COLO829 (cell line): ENCODE data around the gene OSGIN1.
A peak's percentile ranks its signal among the peaks of the same experiment; 100 is the strongest.

Experiments used
- DNase-seq: peaks from one replicate; pipeline ENCODE4 v3.0.0; 2012; ENCODE audit warnings: low spot score

The OSGIN1 gene

DNA sequence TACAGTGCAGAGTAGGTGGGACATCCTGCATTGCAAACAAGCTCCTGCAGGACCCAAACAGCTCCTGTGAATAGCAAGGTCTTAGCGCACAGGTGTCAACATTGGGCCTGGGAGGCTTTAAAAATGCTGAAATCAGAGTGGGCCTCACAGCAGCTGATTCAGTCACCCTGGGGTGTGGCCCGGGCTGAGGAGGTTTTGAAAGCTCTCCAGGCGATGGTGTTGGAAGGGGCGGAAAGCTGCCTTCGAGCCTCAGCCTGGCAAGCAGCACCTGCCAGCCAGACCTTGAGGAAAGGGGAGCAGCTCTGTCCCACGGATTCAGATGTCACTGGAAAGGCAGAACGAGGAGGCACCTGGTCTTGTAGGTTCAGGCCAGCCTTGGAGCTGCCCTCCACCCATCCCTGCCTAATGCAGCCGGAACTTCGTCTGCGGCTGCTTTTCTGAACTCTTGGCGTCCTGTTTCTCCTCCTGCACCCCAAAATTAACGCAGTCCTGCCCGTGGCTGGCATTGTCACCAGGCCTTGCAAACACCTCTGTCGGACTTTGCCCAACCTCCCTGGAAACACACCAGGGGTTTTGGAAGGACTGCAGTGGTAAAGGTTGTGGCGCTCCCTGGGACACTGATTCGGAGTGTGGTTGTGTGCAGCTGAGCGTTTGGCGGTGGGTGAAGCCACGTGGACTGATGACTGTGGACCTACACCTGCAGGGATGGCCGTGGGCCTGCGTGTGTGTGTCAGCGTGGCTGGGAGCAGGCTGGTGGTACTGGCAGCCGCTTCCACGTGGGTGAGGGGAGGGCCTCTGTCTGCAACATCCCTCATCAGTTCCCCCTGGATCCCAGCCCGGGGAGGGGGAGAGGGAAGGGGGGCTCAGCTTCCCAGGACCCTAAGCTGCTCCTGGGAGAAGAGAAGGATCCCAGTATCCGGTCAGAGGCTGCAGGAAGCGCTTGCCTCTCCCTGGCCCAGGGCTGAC is 18.4 kb downstream of the OSGIN1 start:
- DNase-seq, result no peak

DNA sequence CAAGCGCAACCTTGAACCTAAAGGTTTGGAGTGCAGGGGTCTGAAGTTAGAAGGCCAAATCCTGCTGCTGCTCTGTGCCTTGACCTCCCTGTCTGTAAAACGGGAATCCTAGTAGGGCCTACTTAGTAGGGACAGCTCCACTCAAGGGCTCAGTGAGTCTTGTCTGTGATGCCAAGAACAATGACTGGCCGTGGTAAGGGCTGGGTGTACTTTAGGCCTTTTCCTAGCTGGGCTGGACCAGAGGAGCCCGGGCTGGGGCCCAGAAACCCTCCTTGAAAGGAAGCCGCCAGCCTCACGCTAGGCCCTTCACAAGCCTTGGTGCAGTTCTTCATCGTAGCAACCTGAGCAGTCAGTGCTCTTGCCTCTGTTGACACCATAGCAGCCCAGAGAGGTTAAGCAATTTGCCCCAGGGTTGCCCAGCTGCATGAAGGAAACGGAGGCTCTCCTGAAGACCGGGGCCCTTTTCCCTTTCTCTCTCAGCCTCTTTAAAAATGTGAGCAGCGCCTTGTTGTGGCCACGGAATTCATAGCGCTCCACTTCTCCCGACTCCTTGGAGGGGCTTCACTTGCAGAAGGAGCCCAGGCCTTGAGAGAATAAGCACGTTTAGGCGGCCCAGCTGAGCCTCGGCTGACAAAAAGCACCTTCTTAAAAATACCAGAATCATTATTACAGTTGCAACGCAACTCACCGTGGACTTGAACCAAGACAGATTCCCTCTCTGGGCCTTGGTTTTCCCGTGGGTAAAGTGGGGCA is 19.4 kb downstream of the OSGIN1 start:
- no peak for DNase-seq

DNA sequence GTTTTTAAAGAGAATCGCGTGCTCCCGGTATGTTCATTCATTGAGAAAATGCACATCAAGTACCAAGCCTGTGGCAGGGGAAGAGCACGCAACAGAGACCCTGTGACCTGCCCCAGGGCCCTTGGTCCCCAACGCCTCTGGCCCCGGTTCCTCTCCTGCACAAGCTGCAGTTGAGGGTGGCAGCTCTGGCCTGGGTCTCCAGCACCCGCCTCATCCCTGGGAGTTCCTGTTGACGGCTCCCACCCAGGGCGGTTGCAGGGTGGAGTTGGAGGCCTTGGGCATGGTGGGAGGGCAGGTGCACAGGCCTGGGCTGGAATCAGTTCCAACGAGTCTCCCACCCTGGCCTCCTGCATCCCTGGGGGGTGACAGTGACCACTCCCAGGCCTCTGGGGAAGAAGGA is 20.0 kb downstream of the OSGIN1 start:
- DNase-seq, result no peak

DNA sequence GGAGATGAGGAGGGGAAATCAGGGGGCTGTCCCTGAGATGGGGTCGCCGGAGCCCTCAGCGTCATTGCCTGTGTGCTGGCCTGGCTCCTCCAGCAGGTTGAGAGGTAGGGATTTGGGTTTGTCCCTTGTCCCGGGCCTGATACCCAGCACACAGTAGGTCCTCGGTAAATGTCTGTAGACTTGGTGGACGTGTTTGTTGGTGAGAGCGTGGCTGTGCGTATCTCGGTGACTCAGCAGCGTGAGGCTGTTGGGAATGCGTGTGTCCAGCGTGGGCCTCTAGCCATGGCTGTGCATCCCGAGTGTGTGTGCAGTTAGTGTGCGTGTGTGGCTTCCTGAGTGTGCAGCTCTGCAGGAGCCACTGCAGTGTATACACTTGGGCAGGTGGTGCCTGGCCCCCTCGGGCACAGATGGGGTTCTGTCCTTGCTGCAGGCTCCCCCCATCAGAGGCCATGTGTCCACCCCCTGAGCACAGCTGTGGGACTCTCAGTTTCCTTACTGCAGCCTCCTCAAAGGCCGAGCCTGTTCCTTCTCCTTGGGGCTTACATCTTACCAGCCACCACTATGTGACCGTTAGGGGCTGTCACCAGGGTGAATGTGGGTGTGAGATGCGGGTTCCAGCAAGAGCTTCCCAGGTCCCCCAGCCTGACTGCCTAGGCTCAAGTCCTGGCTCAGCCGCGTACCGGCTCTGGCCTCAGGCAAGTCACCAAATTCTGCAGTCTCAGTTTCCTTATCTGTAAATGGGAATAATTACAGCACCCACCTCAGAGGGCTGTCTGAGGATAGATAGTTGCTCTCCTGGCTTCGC is 20.7 kb downstream of the OSGIN1 start:
- DNase-seq, result no peak

DNA sequence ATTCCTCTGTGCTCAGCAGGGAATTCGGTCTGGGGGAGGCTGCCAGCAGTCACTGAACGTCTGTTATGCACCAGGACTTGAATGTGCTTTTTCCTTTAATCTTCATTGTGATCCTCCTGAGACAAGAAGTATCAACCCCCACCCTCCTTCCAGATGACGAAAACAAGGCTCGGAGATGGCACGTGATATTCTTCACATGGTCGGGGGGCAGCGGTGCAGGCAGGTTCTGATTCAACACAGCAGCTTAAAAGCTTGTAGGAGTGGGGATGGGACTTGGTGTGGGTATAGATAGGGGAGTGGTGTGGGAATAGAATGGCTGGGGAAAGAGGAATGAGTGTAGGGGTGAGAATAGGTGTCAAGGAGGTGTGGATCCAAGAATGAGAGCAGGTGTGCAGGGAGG is 21.4 kb downstream of the OSGIN1 start:
- DNase-seq, result no peak

DNA sequence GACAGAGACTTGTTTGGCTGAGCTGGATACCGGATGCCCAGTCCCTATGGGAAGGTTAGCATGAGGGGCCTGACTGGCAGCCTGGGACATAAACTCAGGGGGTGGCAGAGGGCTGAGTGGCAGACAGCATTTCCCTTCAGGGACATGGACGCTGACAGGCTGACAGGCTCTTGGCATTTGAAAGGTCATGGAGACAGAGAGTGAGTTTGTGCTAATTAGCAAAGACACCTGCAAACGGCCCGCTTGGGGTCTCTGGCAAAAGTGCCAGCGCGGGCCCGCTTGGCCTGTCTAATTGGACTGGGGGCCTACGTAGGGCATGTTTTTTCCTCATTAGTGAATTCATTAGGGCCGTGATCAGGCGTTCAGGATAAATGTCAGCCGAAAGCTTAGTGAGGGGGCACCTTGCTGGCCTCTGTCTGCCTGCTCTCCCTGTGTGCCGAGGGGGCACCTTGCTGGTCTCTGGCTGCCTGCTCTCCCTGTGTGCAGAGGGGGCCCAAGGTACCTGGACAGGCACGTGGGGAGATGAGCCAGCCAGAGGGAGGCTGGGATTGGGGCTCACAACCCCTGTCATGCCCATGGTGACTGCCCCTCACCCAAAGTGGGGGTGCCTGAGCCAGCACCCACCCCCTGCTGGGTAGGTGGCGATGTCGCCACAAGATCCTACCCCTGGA is 22.7 kb downstream of the OSGIN1 start:
- no peak for DNase-seq

DNA sequence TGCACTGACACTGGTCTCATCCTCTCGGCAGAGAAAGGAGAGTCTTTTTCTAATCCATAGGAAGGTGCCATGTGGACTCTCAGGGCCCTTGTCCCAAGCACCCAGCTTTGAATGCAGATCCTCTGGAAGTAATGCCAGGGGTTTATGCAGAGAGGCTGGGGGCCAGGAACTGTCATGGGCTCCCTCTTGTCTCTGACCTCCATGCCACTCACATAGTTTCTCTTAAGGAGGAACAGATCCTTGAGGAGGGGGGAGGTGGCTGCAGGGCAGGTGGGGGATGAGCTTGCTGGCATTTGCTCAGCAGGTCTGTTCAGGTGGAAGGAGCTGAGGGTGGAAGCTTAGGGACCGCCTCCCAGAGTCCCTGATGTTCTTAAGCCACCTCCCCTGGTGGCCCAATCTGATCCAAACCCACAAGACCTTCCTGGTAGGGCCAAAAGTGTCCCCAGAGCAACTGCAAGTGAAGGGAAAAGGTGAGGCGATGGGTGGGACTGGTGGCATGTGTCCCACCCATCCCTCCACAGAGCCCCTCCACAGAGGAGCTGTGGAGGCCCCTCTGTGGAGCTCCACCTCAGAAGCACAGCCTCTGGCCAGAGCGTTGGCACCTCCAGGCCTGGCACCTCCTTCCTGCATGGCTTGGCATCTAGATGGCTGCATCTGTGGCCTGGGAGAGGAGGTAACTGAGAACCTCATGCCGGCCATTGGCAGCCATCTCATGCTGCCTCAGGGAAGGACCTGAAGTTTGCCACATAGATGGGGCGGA is 24.2 kb downstream of the OSGIN1 start:
- DNase-seq, result no peak

DNA sequence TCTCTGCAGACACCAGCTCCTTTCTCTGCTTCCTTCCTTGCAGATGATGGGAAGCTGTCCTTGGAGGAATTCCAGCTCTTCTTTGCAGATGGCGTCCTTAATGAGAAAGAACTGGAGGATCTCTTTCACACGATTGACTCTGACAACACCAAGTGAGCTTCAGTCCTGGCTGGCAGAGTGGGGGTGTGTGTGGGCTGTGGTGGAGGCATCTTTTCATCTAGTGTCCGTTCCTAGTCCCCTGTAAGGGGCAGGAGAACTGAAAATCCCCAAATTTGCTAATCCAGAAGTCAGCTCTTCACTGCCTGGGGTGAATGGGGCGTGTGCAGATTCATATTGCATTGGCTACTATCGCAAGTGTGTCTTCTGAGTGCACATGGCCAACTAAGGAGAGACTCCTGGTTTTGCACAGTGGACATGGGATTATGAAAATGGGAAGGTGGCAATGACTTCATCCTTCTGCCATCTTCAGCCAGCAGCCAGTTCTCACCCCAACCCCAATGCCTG is 25.4 kb downstream of the OSGIN1 start:
- DNase-seq, result no peak

DNA sequence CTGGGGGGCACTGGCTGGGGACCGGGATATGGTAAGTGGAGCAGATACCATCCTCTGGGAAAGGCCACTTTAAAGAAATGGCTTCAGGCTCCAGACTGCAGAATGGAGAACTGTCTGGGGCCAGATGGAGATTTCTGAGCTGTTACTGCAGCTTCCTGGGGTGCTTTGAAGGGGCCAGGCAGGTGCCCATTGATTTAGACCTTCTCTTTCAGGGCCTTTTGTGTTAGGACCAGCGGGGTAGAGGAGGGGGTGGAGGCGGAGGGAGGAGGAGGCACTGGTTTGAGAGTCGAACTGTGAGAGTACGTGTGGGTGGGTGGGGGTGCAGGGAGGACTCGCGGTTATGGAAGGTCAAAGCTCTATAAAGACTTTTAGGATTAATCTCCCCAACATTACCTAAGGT is 26.4 kb downstream of the OSGIN1 start:
- no peak for DNase-seq

DNA sequence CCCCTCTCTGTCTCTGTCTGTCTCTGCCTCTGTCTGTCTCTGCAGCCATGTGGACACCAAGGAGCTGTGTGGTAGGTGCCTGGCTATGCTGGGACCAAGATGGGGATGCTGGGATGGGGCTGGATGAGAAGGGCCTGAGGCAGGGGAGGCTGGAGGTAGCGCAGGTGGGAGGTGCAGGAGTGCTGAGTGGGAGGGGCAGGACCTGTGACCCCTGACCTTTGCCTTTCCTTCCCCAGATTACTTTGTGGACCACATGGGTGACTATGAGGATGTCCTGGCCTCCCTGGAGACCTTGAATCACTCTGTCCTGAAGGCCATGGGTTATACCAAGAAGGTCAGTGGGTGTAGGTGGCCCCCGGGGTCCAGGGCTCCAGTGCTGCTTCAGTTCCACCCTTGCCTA is 27.8 kb downstream of the OSGIN1 start:
- DNase-seq, result no peak

DNA sequence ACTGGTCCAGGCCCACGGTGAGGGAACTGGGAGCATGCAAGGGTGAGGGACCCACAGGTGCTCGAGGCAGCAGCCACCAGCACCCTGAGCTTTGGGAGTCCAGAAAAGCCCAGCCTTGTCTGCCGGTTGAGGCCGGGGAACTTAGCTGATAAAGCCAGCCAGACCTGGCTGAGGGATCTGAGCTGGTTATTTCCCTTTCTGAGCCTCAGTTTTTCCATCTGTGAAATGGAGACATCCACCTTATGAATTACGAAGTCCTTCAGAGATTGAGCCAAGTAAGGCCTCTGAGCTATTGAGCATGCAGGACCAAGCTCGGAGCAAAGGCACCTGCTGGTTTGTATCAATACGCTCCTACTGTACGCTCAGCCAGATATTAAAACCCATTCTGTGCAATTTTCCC is 28.8 kb downstream of the OSGIN1 start:
- no peak for DNase-seq

DNA sequence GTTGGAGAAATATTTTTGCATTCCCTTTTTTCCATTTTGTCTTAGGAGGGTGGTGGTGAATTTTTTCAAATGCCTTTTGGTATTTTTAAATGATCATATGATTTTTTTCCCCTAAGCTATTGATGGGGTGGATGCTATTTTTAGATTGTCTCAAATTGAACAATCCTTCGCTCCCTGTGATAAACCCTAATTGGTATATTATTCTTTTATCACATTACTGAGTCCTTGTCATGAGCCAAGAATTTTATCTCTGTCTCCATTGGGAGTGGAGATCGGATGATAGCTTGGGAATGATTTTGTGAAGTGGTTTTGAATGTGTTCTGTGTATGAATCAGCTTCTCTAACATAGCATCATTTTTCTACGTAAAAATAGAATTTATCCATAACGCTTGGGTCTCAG is 30.5 kb downstream of the OSGIN1 start:
- no peak for DNase-seq

DNA sequence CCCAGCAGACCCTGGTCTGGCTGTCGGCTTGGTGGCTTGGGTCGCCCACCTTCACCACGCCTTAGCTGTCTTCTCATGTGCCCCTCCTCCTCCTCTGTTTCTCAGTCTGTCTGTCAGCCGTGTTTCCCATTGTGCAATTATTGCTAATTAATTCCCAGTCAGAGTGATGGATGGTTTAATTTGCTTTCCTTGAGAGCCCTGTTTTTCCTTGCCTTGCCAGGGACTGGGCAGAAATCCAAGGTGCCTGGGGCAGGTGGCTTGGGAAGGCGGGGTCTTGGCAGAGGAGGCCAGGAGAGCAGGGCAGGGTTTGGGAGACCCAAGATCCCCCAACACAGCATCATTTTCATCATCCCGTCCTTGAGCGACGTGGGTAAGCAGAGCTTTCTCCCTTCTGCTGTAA is 36.3 kb downstream of the OSGIN1 start:
- no peak for DNase-seq

DNA sequence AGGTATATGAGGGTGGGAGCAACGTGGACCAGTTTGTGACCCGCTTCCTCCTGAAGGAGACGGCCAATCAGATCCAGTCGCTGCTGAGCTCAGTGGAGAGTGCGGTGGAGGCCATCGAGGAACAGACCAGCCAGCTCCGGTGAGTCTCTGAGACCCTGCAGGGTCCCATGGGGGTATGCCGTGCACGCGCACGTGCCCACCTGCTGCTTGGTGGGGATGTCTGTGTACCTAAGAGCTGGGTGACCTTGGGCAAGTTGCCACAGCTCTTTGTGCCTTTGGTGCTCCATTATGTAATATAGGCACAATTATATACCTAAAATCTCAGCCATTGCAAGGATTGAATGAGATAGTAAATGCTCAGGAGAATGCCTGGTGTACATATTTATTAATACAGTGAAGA is 37.5 kb downstream of the OSGIN1 start:
- no peak for DNase-seq

DNA sequence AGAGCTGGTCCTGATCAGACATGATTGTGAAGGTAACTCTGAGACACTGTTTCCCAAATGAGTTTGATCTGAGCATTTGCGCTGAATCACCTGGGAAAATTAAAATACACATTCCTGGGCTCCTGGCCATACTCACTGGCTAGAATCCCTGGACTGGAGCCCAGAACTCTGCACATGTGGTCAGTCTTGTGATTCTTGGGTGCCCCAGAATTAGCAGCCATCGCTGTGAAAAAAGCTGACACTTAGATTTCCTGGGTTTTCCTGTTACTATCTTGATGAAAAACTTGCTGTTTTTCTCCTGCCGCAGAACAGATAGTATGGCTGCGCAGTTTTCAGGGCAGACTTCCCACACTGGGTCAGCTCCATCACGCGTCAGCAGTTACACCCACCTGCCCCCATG is 39.6 kb downstream of the OSGIN1 start:
- DNase-seq, result peak; percentile 14

DNA sequence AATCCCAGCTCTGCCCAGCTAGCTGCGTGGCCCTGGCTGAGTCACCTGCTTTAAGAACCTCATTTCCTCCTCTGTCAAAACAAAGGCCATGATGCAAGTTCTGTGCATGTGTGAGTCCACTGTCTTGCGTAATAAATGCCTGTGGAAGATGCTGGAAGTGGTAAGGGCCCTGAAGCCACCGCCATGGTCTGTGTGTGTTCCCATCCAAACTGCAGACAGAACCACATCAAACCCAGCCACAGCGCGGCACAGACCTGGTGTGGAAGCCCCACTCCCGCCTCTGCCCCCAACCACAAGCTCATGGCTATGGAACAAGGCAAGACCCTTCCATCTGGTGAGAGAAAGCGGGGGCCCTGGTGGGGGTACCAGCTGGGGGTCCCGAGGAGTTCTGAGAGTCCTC is 41.0 kb downstream of the OSGIN1 start:
- peak; percentile 14 for DNase-seq

DNA sequence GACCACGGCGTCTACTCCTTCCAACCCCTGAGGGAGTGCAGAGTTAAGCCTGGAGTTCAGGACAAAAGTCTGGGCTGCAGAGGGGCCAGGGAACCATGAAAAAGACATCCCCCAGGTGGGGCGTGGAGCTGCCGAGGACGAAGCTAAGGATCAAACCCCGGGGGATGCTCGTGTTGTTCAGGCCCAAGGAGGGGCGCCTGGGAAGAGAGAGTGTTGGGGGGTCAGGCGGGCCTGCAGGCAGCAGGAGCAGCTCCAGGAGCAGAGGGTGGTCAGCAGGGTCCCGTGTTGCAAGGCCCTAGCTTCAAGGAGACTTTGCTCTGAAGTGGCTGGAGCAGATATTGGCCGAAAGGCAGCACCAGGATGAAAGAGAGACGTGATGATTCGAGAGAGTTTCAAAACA is 41.7 kb downstream of the OSGIN1 start:
- DNase-seq, result no peak

DNA sequence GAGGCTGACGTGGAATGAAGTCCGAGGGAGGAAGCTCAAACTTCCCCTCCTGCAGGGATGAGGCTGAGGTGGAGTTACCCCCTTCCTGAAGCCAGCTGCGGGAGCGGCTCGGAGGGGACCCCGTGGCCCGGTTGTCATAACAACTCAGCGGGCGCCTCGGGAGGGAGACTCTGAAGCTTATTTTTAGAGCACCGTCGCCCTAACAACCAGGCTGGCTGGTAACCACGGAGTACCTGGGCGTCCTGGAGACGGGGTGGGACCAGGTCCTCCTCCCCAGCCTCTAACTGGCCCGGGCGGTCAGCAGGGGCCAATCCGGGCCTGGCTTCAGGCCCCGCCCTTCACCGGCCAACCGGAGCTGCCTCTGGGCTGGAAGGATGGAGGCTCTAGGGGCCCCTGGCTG is 42.7 kb downstream of the OSGIN1 start:
- no peak for DNase-seq

DNA sequence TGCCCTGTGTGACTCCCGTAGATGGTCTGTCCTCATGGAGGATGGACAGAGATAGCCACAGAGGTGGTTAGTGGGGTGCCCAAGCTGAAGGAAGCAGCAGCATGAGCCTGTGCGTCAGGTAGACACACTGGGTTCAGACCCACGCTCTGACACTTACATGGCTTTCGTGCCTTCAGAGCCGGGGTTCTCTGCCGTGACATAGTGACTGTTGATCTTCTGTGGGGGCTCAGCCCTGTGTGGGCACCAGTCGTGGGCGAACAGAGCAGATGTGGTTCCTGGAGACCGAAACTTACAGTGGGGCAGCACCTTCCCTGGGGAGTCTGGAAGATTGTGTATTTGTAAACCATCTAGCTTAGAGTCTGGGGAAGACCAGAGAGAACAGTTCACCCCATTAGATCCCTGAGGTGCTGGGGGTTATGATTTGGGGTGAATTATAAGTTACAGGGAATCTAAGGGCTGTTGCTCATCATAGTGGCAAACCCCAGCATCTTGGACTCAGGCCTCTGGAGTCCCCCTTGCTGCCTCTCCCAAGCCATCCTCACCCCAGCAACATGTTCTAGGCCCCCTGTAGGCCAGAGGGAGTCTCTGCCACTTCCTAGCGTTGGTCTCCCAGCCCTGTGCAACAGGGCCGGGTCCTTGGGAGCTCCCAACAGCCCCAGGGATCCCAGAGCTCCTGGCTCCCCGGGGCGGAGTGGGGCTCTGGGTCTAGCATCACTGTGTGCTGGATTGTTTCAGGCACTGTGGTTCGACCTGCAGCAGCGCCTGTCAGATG is 43.6 kb downstream of the OSGIN1 start:
- DNase-seq, result no peak

DNA sequence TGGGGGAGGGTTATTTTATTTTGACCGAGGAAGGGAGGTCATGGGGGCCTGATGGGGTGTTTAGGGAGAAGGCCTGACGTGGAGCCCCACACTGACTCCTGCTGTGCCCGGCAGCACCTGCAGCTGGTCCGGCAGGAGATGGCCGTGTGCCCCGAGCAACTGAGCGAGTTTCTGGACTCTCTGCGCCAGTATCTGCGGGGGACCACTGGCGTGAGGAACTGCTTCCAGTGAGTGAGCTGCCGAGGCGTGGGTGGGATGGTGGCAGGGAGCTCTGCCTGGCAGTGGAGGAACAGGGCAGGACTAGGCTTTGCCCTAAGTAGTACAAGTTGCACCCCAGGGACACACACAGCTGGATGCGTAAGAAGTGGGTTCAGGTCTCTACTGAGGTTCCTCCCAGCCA is 45.1 kb downstream of the OSGIN1 start:
- DNase-seq, result no peak
